Measurements from ENCODE around the gene NDE1. TPM values are rescaled to one million over a fixed set of nuclear protein-coding genes. Genes with fewer than 3 reads are reported as not detected.

Gene NDE1
- total and polyA plus RNA-seq, 7 donors, result 6.6 to 17.0 (median 10.3) TPM

DNA sequence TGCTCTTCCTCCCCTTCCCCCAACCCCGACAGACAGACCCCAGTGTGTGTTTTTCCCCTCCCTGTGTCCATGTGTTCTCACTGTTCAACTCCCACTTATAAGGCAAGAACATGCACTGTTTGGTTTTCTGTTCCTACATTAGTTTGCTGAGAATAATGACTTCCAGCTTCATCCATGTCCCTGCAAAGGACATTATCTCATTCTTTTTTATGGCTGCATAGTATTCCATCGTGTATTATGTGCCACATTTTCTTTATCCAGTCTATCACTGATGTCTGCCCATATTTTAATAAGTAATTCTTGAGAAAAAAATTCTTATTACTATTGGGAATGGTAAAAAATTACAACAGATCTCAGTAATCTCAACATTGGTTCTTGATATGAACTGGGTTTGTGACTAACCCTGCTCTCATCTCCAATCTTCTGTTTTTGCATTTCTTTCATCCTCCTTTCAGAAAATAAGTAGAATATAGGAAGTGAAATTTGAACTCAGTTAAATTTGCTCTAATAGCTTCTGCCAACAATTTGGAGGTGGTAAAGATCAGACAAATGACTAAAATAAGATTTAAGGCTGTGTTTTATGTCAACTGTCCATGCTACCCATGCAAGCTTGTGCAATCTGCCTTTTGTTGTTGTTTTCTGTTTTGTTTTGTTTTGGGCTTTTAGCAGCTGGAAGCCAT, 18.2 kb upstream of the NDE1 start:
- Histone ChIP-seq H3K4me3 (no peak overlapping the region), H3K4me1 (no peaks in the 10 kb centered on the region), H3K27me3 (ENCODE audit: insufficient read depth in 3 of 3, low read length in 2 of 3) (no peaks in the 10 kb centered on the region), H3K27ac (no peak overlapping the region), H3K9me3 (no peaks in the 10 kb centered on the region), H3K36me3 (ENCODE audit: insufficient read depth in 1 of 2, low read depth in 1 of 2) (peaks cover 21 to 88% of the 10 kb centered on the region in 2 donors)
- DNase-seq (no peak), ATAC-seq (no peak)
- 98 to 100% (median 100%) methylated on average over 2 of the region's 2 CpGs for WGBS, 3 donors
- no peak for TF ChIP-seq CTCF (IDR thresholded peaks at IDR 0.05)
- intact Hi-C loops (cut with DNase I), result no loop called here

DNA sequence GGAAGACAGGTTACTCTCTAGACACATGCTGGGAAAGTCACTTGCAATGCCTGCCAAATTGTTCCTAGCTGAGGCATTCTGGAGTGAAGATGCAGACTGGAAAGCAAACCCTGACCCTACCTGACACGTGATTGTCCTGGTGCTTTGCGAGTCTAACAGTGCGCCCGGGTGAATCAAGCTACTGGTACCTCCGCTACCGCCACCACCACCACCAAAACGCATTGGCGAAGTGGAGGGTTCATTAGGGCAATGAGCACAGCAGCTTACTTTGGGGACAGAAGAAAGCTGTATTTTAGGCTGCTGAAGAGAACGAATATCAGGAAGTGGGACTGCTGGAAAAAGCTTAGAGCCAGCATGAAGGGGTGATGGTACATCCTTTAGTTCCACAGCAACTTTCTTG, 14.1 kb upstream of the NDE1 start:
- Histone ChIP-seq H3K27ac (no peak overlapping the region), H3K4me1 (peaks cover 13% of the 10 kb centered on the region), H3K27me3 (ENCODE audit: insufficient read depth in 3 of 3, low read length in 2 of 3) (no peaks in the 10 kb centered on the region), H3K4me3 (no peak overlapping the region), H3K36me3 (ENCODE audit: insufficient read depth in 1 of 2, low read depth in 1 of 2) (peaks cover 23 to 91% of the 10 kb centered on the region in 2 donors), H3K9me3 (no peaks in the 10 kb centered on the region)
- ATAC-seq, result no peak
- TF ChIP-seq CTCF (IDR thresholded peaks at IDR 0.05), result no peak
- no peak for DNase-seq
- intact Hi-C loops (cut with DNase I), result no loop called here
- WGBS, 3 donors, result 89 to 94% (median 93%) methylated on average over 9 of the region's 9 CpGs

GRCh38 chr16:15636392-15636873, 13.6 kb upstream of the NDE1 start:
- intact Hi-C loops (cut with DNase I), result no loop called here
- H3K36me3 ChIP-seq (ENCODE audit: insufficient read depth in 1 of 2, low read depth in 1 of 2), result peaks cover 20 to 87% of the 10 kb centered on the region in 2 donors
- no peak for DNase-seq
- no peak overlapping the region for H3K27ac ChIP-seq
- no peak for ATAC-seq
- no peak for TF ChIP-seq CTCF (IDR thresholded peaks at IDR 0.05)
- H3K9me3 ChIP-seq, result no peaks in the 10 kb centered on the region
- H3K4me1 ChIP-seq, result peaks cover 18% of the 10 kb centered on the region
- H3K27me3 ChIP-seq (ENCODE audit: insufficient read depth in 3 of 3, low read length in 2 of 3), result no peaks in the 10 kb centered on the region
- H3K4me3 ChIP-seq, result no peak overlapping the region

GRCh38 chr16:15639061-15639568, 10.9 kb upstream of the NDE1 start:
- no peak for ATAC-seq
- 83 to 89% (median 87%) methylated on average over 11 of the region's 11 CpGs for WGBS, 3 donors

More at GRCh38 chr16:15639061-15639568, 10.9 kb upstream of the NDE1 start:
- Histone ChIP-seq H3K36me3 (ENCODE audit: insufficient read depth in 1 of 2, low read depth in 1 of 2) (peaks cover 16 to 60% of the 10 kb centered on the region in 2 donors), H3K4me3 (no peak overlapping the region), H3K27ac (no peak overlapping the region), H3K4me1 (peaks cover 26% of the 10 kb centered on the region), H3K9me3 (no peaks in the 10 kb centered on the region), H3K27me3 (ENCODE audit: insufficient read depth in 3 of 3, low read length in 2 of 3) (no peaks in the 10 kb centered on the region)
- intact Hi-C loops (cut with DNase I), result no loop called here
- DNase-seq, result no peak
- no peak for TF ChIP-seq CTCF (IDR thresholded peaks at IDR 0.05)
